ENCODE results near the gene CREG1.
"Not testable (repeated sequence)": the region's sequence is repeated elsewhere in the genome, so short reads cannot be mapped to it uniquely, and the experiment has no call there.

DNA sequence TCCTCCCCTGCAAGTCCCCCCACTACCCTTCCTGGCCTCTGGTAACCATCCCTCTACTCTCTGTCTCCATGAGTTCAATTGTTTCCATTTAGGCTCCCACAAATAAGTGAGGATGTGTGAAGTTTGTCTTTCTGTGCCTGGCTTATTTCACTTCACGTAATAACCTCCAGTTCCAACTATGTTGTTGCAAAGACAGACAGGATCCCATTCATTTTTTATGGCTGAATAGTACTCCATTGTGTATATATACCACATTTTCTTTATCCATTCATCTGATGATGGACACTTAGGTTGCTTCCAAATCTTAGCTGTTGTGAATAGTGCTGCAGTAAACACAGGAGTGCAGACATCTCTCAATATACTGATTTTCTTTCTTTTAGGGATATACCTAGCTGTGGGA, 1.5 kb upstream of the CREG1 start:
- TF ChIP-seq, protein P1, sequence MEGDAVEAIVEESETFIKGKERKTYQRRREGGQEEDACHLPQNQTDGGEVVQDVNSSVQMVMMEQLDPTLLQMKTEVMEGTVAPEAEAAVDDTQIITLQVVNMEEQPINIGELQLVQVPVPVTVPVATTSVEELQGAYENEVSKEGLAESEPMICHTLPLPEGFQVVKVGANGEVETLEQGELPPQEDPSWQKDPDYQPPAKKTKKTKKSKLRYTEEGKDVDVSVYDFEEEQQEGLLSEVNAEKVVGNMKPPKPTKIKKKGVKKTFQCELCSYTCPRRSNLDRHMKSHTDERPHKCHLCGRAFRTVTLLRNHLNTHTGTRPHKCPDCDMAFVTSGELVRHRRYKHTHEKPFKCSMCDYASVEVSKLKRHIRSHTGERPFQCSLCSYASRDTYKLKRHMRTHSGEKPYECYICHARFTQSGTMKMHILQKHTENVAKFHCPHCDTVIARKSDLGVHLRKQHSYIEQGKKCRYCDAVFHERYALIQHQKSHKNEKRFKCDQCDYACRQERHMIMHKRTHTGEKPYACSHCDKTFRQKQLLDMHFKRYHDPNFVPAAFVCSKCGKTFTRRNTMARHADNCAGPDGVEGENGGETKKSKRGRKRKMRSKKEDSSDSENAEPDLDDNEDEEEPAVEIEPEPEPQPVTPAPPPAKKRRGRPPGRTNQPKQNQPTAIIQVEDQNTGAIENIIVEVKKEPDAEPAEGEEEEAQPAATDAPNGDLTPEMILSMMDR (conservative IDR thresholded peaks at IDR 0.05; ENCODE audit: low read length) = not testable (repeated sequence)
- not testable (repeated sequence) for TF ChIP-seq EZH2phosphoT487 (IDR thresholded peaks at IDR 0.05; ENCODE audit: borderline replicate concordance, low read depth, low read length)
